Omental fat pad (tissue), 4 donors: ENCODE results near the gene SORCS2. TPM values are rescaled to one million over a fixed set of nuclear protein-coding genes. Genes with fewer than 3 reads are reported as not detected.

Source experiments
- ATAC-seq: fragments of 150-250 bp; one replicate; pipeline ENCODE4 v1.9.1; 2016; ENCODE audit warnings: mild to moderate bottlenecking, moderate library complexity; ENCODE audit not compliant: low FRiP score
- DNase-seq: peaks from one replicate; pipeline ENCODE4 v3.0.0-alpha.2; 2019; ENCODE audit warnings: low spot score
- total RNA-seq, 4 donors: library from RNA; depleted of rRNA; stranded (reverse); fragments of >200 nt; gene quantifications; one replicate each; pipeline ENCODE4 v1.1.0, GENCODE V29; 2016
- TF ChIP-seq, protein P1 (sequence below), 3 donors: fragments of 450-650 bp; IDR thresholded peaks; one replicate each; pipeline ENCODE4 v1.5.1; 2016 to 2017; ENCODE audit warnings: antibody characterized with exemption in 3 of 3, mild to moderate bottlenecking in 3 of 3, moderate library complexity in 2 of 3

The SORCS2 gene
- total RNA-seq, 4 donors from 2014 or later: 0.63 to 4.6 (median 1.2) TPM

- ATAC-seq (no peak), DNase-seq (no peak)
- TF ChIP-seq, protein P1, sequence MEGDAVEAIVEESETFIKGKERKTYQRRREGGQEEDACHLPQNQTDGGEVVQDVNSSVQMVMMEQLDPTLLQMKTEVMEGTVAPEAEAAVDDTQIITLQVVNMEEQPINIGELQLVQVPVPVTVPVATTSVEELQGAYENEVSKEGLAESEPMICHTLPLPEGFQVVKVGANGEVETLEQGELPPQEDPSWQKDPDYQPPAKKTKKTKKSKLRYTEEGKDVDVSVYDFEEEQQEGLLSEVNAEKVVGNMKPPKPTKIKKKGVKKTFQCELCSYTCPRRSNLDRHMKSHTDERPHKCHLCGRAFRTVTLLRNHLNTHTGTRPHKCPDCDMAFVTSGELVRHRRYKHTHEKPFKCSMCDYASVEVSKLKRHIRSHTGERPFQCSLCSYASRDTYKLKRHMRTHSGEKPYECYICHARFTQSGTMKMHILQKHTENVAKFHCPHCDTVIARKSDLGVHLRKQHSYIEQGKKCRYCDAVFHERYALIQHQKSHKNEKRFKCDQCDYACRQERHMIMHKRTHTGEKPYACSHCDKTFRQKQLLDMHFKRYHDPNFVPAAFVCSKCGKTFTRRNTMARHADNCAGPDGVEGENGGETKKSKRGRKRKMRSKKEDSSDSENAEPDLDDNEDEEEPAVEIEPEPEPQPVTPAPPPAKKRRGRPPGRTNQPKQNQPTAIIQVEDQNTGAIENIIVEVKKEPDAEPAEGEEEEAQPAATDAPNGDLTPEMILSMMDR (IDR thresholded peaks at IDR 0.05): no peak
Measured at GRCh38 chr4:7620086-7620813, 427.9 kb downstream of the SORCS2 start.

GRCh38 chr4:7620814-7621176, 428.5 kb downstream of the SORCS2 start:
- TF ChIP-seq, protein P1 (IDR thresholded peaks at IDR 0.05): no peak
- ATAC-seq (no peak), DNase-seq (no peak)

GRCh38 chr4:7621252-7622035, 429.1 kb downstream of the SORCS2 start:
- ATAC-seq: no peak
- TF ChIP-seq, protein P1 (IDR thresholded peaks at IDR 0.05): no peak
- no peak for DNase-seq

- no peak for DNase-seq
- TF ChIP-seq, protein P1 (IDR thresholded peaks at IDR 0.05): no peak
Measured at GRCh38 chr4:7622371-7622770, 430.0 kb downstream of the SORCS2 start.

DNA sequence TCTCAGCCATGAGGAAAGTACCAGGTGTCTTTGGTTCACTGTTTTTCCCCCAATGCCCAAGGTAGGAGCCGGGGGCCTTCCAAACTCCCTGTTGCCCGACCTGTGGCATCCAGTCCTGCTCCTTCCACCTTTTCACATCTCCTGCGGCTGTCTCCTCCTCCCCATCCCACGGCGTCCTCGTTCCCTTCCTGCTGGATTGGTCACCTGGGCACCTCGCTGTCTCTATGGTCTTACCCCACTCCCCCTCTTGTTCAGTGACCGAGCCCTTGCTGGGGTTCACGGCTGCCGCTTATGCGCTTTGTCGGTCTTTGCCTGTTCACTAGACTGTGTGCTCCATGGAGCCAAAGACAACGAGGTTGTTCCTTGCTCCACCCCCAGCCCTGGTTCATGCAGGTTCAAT, 431.1 kb downstream of the SORCS2 start:
- no peak for ATAC-seq
- TF ChIP-seq, protein P1 (IDR thresholded peaks at IDR 0.05): no peak
- DNase-seq: no peak

More at GRCh38 chr4:7622371-7622770, 430.0 kb downstream of the SORCS2 start:
- ATAC-seq: no peak

DNA sequence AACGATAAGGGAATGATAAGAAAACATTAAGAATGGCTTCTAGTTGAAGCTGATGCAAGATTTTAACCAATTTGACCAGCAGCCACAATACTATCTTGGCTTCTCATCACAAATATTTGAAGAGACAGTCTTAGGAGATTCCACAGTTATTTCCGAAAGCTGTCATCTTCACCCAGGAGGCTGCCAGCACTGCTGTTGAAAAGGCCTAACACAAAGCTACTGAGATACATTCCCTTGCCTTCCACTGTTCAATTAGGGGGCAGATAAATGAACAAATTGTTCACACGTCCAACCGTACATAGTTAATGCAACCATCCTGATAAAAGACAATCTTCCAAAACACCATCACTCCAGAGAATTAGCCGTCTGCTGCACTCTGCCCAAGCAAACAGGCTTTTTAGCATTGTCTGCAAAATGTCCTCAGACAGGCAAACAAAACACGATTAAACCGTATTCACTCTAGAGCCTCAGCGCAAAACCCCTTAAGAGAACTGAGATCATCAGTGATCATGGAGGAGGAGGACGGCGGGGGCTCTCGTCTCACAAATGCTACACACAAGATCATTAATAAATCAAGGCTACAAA, 432.1 kb downstream of the SORCS2 start:
- no peak for DNase-seq
- TF ChIP-seq, protein P1 (IDR thresholded peaks at IDR 0.05): no peak
- ATAC-seq: no peak
